Activated CD8-positive, alpha-beta memory T cell treated with anti-CD3 and anti-CD28 coated beads, Interleukin-2, amount 10 ng/mL, durations not matched to agents 7 days and 5 days (primary cell): Measurements from ENCODE around the gene TSEN34. TPM values are rescaled to one million over a fixed set of nuclear protein-coding genes. Genes with fewer than 3 reads are reported as not detected.
"Not testable (repeated sequence)": the region's sequence is repeated elsewhere in the genome, so short reads cannot be mapped to it uniquely, and the experiment has no call there.

Experiments
- ATAC-seq: fragments of 150-1000 bp; cut with Tn5 transposase; one replicate; pipeline ENCODE4 v1.10.0; 2021; ENCODE audit warnings: moderate library complexity
- CTCF ChIA-PET: fragments of 350-600 bp; sonication (Branson Sonifier 250); formaldehyde crosslinking; loops from one replicate; lab custom pipeline; 2021; ENCODE audit warnings: antibody characterized with exemption; lab: Charles Lee
- DNase-seq: peaks from one replicate; pipeline ENCODE4 v3.0.0-alpha.2; 2020
- H3K27ac Mint-ChIP-seq: one replicate; pipeline ENCODE4 v1.8.0; 2021; ENCODE audit warnings: mild to moderate bottlenecking, mixed read lengths
- H3K27me3 Mint-ChIP-seq: one replicate; pipeline ENCODE4 v1.8.0; 2021; ENCODE audit warnings: mixed read lengths
- H3K36me3 Mint-ChIP-seq: one replicate; pipeline ENCODE4 v1.8.0; 2021; ENCODE audit warnings: mild to moderate bottlenecking, mixed read lengths
- H3K4me1 Mint-ChIP-seq: one replicate; pipeline ENCODE4 v1.8.0; 2021; ENCODE audit warnings: mixed read lengths
- H3K4me3 Mint-ChIP-seq: one replicate; pipeline ENCODE4 v1.8.0; 2021; ENCODE audit warnings: mild to moderate bottlenecking, moderate library complexity, mixed read lengths
- H3K9me3 Mint-ChIP-seq: one replicate; pipeline ENCODE4 v1.8.0; 2022; ENCODE audit warnings: low read depth, mixed read lengths
- total RNA-seq, 2 experiments: library from RNA; stranded (reverse); gene quantifications; one replicate each; pipeline ENCODE4 v1.2.3, GENCODE V29; 2021

TSEN34 gene
- total RNA-seq, 2 experiments from 2014 or later: 11.4 to 13.5 TPM

DNA sequence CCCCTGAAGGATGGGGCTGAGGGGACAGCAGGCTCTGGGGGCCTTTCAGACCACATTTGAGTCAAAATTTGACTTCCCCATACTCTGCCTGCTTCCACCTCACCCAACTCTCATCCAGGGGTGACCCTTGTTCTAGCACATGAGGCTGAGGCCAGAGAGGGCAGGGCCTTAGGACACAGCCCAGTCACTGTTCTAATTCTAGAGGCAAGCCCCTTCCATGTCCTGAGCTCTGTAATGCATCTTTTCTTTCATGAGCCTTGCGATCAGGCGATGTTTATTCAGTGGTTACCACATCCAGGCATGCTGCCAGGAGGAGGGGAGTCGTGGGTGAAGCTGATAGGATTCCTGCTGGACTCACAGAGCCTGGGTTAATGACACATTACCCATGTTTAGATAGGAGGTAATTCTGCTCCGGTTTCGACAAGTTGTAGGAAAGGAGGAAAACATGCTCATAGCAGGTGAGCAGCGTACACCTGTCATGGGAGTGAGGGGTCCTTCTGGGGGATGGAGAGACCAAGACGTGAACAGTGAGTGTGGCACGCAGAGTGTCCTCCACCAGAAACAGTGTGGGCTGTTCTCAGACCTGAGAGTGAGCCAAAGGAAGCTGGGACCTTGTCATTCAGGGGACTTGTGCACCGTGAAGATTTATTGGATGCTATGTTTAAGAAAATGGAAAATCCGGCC is 18.8 kb downstream of the TSEN34 start:
- Mint-ChIP-seq H3K4me1 (peaks cover 63% of the 10 kb centered on the region), H3K36me3 (peaks cover 46% of the 10 kb centered on the region)

DNA sequence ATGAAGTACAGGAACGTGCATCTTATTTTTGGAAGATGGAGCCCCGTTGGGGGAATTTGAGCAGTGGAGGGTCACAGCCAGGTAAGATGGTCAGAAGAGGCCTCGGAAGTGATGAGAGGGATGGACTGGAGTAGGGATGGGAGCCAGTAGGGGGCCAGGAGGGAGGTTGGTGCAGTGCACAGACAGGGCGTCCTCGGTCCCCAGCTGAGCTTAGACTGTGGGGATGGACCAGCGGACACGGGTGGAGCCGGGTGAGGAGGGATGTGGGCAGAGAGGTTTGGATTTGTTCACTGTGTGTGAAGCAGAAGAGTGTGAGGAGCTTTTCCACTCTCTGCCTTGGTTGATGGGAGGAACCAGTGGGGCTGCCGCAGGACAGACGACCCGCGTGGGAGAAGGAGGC is 20.1 kb downstream of the TSEN34 start:
- peaks cover 37% of the 10 kb centered on the region for H3K36me3 Mint-ChIP-seq
- H3K27me3 Mint-ChIP-seq: no peaks in the 10 kb centered on the region
- peaks cover 51% of the 10 kb centered on the region for H3K4me1 Mint-ChIP-seq
- DNase-seq (no peak), ATAC-seq (peak; percentile 1)
- peak overlapping the region; percentile 58 for H3K27ac Mint-ChIP-seq
- no peak overlapping the region for H3K4me3 Mint-ChIP-seq
- CTCF ChIA-PET: interaction anchor here (0.9 to 2.3 kb wide), 4 partner anchors 10 to 178 kb away, joined by 3 to 9 read pairs (median 6); partner anchors contain the start of gene RPS9
- H3K9me3 Mint-ChIP-seq: no peaks in the 10 kb centered on the region

More for the DNA sequence above, 18.8 kb downstream of the TSEN34 start:
- Mint-ChIP-seq H3K4me3 (no peak overlapping the region), H3K27ac (peak overlapping the region; percentile 63), H3K27me3 (no peaks in the 10 kb centered on the region), H3K9me3 (no peaks in the 10 kb centered on the region)
- ATAC-seq (no peak), DNase-seq (no peak)
- CTCF ChIA-PET: interaction anchor here (1.1 to 2.3 kb wide), 3 partner anchors 9 to 43 kb away, joined by 3 to 9 read pairs (median 8); partner anchors contain the start of gene RPS9

DNA sequence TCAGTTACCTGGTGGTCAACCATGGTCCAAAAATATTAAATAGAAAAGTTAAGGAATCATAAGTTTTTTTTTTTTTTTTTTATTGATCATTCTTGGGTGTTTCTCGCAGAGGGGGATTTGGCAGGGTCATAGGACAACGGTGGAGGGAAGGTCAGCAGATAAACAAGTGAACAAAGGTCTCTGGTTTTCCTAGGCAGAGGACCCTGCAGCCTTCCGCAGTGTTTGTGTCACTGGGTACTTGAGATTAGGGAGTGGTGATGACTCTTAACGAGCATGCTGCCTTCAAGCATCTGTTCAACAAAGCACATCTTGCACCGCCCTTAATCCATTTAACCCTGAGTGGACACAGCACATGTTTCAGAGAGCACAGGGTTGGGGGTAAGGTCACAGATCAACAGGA is 23.1 kb downstream of the TSEN34 start:
- H3K4me3 Mint-ChIP-seq, ATAC-seq, DNase-seq, H3K9me3 Mint-ChIP-seq, H3K27ac Mint-ChIP-seq, CTCF ChIA-PET, H3K27me3 Mint-ChIP-seq: not testable (repeated sequence)
- Mint-ChIP-seq H3K4me1 (peaks cover 22% of the 10 kb centered on the region), H3K36me3 (peaks cover 15% of the 10 kb centered on the region)

DNA sequence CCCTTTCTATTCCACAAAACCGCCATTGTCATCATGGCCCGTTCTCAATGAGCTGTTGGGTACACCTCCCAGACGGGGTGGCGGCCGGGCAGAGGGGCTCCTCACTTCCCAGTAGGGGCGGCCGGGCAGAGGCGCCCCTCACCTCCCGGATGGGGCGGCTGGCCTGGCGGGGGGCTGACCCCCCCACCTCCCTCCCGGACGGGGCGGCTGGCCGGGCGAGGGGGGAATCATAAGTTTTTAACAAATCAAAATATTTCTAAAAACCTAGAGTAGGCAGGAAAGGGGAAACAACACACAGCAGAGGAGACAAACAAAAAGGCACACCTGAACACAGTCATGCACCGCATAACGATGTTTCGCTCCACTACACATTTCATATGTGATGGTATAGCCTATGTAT is 23.6 kb downstream of the TSEN34 start:
- DNase-seq, H3K27me3 Mint-ChIP-seq, H3K9me3 Mint-ChIP-seq, H3K4me3 Mint-ChIP-seq, ATAC-seq, CTCF ChIA-PET, H3K27ac Mint-ChIP-seq: not testable (repeated sequence)
- H3K4me1 Mint-ChIP-seq: peaks cover 17% of the 10 kb centered on the region
- peaks cover 15% of the 10 kb centered on the region for H3K36me3 Mint-ChIP-seq

DNA sequence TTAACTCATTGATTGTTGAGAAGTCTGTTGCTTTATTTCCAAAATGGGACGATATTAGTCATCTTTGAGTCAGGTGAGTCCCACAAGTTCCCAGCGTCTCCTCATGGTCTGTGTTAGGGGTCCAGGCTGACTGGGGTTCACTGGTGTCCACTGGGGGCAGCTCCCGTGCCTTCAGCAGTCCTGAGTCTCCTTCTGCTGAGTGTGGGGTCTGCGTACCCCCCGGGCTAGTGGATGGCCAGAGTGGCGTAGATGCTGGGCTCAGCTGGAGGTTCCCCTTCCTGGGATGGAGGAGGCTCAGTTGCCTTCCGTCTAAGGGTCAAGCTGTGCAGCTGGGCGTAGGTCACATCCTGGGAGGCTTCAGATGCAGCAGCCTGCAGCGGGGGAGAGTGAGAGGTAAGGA is 25.8 kb downstream of the TSEN34 start:
- H3K27ac Mint-ChIP-seq: no peak overlapping the region
- no peaks in the 10 kb centered on the region for H3K4me1 Mint-ChIP-seq
- DNase-seq: no peak
- CTCF ChIA-PET: no interaction called here
- H3K9me3 Mint-ChIP-seq: no peaks in the 10 kb centered on the region
- H3K27me3 Mint-ChIP-seq: peaks cover 2% of the 10 kb centered on the region
- no peak for ATAC-seq
- H3K4me3 Mint-ChIP-seq: no peak overlapping the region
- peaks cover 6% of the 10 kb centered on the region for H3K36me3 Mint-ChIP-seq

DNA sequence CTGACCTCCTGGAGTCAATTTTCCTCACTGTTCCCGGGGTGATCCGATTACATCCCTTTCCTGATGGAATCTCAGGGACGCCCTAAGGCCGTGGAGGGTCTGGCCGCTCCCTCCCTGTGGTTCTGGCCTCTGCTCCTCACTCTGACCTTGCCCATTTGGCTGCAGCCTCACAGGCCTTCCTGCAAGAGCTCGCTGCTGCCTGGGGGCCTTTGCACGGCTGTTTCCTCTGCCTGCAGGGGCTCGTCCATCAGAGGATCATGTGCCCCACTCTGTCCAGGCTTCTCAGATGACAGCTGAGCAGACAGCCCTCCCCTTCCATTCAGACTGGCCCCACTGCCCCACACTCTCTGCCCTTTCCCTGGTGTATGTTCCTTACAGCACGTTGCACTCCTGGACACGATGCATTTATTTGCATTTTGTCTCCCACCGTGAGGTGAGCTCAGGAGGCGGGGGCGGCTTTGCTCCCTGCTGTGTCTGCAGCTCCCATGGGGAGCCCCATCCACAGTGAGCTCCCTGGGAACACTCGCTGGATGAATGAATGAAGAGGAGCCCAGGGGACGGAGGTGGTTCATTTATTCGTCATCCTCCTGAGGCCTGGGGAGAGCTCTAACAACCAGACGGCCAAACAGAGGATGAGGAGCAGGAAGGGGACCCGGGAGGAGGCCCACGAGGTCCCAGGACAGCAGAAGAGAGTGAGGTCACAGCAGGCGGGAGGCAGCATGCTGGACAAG is 26.6 kb downstream of the TSEN34 start:
- H3K4me1 Mint-ChIP-seq, H3K27me3 Mint-ChIP-seq, CTCF ChIA-PET, DNase-seq, H3K4me3 Mint-ChIP-seq, H3K36me3 Mint-ChIP-seq, H3K27ac Mint-ChIP-seq, ATAC-seq, H3K9me3 Mint-ChIP-seq: not testable (repeated sequence)

DNA sequence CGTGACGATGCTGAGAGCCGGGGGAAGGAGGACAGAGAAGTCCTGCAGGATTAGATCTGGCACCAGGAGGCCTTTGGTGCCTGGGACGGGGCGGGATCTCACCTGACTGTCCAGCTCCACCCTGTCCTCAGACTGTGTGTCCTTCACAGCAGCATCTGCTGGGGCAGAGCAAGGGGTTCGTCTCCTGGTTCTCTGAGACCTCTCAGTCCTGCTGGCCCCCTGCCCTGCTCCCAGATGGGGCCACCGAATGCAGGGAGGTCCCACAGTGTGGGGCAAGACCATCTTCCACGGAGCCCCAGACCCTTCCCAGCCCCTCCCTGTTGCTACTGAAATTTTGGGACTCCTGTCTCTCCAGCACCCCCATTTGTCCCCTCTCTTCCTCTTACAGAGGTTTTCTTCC is 27.2 kb downstream of the TSEN34 start:
- CTCF ChIA-PET: no interaction called here
- H3K9me3 Mint-ChIP-seq: no peaks in the 10 kb centered on the region
- no peak overlapping the region for H3K27ac Mint-ChIP-seq
- DNase-seq (no peak), ATAC-seq (no peak)
- peaks cover 3% of the 10 kb centered on the region for H3K27me3 Mint-ChIP-seq
- peaks cover 3% of the 10 kb centered on the region for H3K36me3 Mint-ChIP-seq
- no peak overlapping the region for H3K4me3 Mint-ChIP-seq
- peaks cover 4% of the 10 kb centered on the region for H3K4me1 Mint-ChIP-seq

DNA sequence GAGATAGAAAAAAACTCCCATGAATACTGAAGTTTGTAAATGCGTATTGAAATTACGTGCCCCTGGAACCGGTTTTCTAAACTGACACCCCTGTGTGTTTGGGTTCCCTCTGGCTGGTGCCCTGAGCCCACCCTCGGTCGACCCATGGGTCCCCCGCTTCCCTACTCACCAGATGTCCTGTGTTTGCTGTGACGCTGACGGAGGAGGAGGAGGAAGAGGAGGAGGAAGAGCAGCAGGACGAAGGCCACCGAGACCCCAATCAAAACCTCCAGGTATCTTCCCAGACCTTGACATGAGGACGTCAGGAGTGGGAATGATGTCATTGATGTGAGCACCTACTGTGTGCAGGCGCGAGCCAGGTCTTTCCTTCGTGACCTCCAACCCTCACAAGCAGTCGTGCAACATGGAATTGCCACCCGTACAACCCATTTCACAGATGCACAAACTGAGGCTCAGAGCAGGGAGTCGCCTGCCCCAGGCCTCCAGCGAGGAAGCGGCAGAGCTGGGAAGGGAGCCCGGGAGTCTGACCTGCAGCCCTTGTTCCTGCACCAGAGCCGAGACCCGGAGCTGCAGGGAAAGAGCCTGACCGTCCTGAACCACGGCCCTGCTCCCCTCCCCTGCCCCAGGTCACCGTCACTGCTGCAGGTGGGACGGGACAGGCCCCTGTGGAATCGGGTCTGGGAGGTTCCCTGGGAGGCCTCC is 28.0 kb downstream of the TSEN34 start:
- H3K27me3 Mint-ChIP-seq: peaks cover 9% of the 10 kb centered on the region
- H3K9me3 Mint-ChIP-seq: no peaks in the 10 kb centered on the region
- H3K27ac Mint-ChIP-seq: no peak overlapping the region
- DNase-seq (no peak), ATAC-seq (no peak)
- H3K4me3 Mint-ChIP-seq: no peak overlapping the region
- CTCF ChIA-PET: no interaction called here
- H3K36me3 Mint-ChIP-seq: peaks cover 1% of the 10 kb centered on the region
- peaks cover 6% of the 10 kb centered on the region for H3K4me1 Mint-ChIP-seq

DNA sequence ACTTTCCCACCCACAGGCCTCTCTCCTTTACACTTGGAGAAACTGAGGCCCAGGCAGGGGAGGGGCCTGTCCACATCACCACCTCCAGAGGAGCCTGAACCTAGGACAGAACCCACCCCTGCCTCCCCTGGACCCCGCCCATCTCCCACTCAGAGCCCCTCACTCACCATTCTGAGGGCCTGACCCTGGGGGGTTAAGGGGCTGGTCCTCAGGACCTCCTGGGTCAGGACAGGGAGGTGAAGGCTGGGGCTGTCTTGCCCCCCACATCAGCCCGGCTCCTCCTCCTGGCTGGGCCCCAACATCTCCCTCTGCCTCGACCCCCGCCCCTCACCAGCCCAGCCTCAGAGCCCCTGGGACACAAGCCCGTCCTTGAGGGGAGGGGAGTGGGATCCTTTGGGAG is 28.6 kb downstream of the TSEN34 start:
- H3K4me3 Mint-ChIP-seq, H3K4me1 Mint-ChIP-seq, H3K9me3 Mint-ChIP-seq, DNase-seq, H3K27ac Mint-ChIP-seq, ATAC-seq, H3K36me3 Mint-ChIP-seq, CTCF ChIA-PET, H3K27me3 Mint-ChIP-seq: not testable (repeated sequence)

DNA sequence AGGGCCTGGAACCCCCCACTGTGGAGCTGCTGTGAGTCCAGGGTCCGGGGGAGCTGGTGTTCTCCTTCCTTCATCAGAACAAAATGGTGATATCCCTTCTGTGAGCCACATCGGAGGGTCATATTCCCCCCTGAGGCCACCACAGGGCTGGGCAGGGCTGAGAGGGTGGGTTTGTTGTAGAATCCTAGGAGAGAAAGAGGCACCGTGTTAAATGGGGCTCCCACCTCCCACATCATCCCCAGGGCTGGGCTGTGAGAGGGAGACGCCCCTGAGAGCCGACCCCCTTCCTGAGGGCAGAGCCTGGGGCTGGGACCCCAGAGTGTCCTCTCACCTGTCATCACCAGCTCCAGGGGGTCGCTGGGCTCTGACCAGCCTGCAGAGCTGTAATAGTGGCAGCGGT is 30.8 kb downstream of the TSEN34 start:
- CTCF ChIA-PET, H3K4me3 Mint-ChIP-seq, H3K27ac Mint-ChIP-seq, H3K36me3 Mint-ChIP-seq, ATAC-seq, DNase-seq, H3K9me3 Mint-ChIP-seq, H3K4me1 Mint-ChIP-seq: not testable (repeated sequence)
- peaks cover 12% of the 10 kb centered on the region for H3K27me3 Mint-ChIP-seq

DNA sequence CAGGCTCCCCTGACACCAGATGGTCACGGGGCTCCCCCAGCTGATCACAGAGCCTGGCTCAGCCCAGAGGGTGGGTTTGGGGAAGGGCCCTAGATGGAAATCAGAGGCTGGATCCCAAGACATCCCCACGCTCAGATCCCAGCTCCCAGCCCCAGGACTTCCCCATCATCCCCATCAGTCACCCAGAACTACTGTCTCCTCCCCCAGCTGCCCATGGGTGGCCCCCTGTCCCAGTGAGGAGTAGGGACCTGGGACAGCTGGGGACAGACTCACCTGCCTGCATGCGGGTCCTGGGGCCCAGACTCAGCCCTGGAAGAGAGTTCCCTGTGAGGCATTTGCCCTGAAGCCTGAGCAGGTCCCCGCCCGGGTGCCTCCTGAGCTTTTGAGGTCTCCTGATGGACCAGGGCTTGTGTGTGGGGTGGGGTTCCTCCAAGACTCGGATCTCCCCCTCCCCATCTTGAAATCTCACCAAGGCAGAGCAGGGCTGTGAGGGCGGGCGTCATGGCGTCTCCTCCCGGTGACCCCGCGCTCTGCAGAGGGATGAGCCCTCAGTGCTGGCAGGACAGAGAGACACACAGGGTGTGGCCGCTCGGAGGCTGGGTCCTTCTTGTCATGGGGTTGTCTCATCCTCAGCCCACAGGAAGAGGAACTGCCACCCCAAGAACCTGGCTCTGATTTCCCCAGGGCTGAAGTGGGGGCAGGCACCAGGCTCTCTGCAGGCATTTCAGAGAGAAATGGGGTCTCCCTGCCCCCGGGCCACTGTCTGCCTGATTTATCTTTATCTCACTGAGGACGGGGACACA is 31.6 kb downstream of the TSEN34 start, which contains the start of gene LILRB3:
Gene LILRB3, minus strand, starts transcription at position 534 of the 803 bp plus-strand sequence. Its CDS starts 31 bp downstream, at position 503.
- H3K27ac Mint-ChIP-seq, H3K4me3 Mint-ChIP-seq, H3K4me1 Mint-ChIP-seq, H3K36me3 Mint-ChIP-seq, ATAC-seq, DNase-seq, H3K9me3 Mint-ChIP-seq, CTCF ChIA-PET: not testable (repeated sequence)
- H3K27me3 Mint-ChIP-seq: peaks cover 12% of the 10 kb centered on the region

DNA sequence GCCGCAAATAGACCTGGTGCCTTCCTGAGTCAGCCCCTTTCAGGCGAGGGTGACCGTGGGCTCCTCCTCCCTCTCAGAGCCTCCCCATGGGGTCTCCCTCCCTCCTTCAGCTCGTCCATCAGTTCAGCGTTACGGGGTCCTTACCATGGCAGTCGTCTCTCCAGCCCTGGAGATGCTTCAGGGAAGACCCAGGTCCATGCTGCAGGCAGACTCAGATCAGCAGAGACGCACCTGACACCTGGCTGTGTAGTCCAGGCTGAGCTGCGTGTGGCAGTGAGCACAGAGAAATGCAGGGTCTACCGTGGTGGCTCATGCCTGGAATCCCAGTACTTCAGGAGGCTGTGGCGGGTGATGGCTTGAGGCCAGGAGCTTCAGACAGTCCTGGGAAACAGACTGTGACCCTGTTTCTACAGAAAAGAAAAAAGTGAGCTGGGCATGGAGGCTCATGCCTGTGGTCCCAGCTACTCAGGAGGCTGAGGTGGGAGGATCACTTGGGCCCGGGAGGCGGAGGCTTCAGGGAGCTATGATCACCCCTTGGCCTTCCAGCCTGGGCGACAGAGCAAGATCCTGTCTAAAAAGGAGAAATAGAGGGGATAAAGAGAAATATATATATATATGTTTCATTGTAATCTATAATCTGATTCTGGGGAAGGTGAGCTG is 32.3 kb downstream of the TSEN34 start:
- H3K4me1 Mint-ChIP-seq, DNase-seq, ATAC-seq, H3K4me3 Mint-ChIP-seq, H3K36me3 Mint-ChIP-seq, H3K9me3 Mint-ChIP-seq, H3K27ac Mint-ChIP-seq, CTCF ChIA-PET: not testable (repeated sequence)
- H3K27me3 Mint-ChIP-seq: peaks cover 15% of the 10 kb centered on the region
